GM19023 (cell line): ENCODE data around the gene WWP2.
A peak's percentile ranks its signal among the peaks of the same experiment; 100 is the strongest.
"Not testable (repeated sequence)": the region's sequence is repeated elsewhere in the genome, so short reads cannot be mapped to it uniquely, and the experiment has no call there.

ENCODE experiments used
- ATAC-seq: cut with Tn5 transposase; IDR thresholded peaks from one replicate; pipeline ENCODE4 v1.9.1; 2021; ENCODE audit warnings: mild to moderate bottlenecking, moderate library complexity; ENCODE audit not compliant: unreplicated experiment

The WWP2 gene

DNA sequence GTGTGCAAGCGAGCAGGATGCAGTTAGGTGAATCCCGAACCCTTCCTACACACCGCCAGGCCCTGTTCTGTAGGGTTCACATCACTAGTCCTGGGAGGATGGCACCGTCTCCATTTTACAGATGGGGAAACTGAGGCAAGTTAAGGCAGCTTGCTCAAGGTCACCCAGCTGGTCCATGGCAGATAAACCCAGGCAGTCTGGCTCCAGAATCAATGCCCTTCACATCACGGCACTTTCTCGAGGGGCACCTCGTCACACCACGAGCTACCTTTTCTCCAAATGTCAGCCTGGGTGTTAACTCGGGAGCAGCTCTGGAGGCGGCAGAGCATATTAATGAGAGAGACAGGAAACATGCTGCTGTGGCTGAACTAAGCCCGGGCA lies 16.9 kb upstream of the WWP2 start:
- ATAC-seq, result no peak

DNA sequence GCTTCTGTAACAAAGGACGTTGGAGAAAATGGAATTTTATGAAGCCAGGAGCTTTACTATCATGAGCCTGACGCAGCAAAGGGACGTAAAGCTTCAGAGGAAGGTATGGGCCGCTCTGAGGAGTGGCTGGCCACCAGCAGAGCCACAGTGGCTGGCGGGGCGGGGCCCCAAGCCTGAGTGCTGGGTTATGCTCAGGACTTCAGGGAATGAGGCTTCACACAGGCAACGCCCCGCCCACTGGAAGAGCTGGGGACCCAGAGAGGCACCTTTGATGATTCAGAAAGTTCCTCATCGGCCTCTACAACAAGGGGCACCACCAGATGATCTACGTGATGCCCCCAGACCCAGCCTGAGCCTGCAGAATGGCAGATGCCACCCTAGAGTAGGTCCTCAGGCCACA lies 16.2 kb upstream of the WWP2 start:
- no peak for ATAC-seq

GRCh38 chr16:69747115-69747514 lies 15.0 kb upstream of the WWP2 start:
- ATAC-seq, result no peak

DNA sequence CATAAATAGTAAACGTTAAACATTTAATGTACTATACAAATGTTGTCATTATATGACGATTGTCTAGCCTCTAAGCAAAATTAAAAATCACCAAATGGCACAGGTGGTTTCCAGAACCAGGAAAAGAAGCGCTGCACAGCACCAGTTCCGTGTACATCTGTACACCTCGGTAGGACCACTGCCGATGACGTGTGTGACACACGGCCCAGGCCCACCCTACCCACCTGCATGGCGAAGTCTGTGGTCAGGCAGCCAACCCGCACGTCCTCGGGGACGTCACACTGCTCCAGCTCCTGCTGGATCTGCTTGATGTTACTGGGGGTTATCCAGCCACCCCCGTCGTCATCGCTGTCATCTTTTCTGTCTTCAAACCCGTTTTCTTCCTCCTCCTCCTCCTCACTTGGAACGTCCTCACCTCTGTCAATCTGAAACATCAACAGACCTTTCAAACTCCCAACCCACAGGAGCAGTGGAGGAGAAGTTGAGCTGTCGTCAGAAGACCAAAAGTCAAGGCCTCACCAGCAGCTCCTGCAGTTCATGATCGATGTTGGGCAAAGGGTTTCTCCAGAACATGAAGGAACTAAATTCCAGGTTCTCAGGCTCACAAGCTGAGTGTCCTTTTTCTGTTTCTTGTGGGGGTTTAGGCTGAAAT lies 13.3 kb upstream of the WWP2 start:
- no peak for ATAC-seq

- ATAC-seq, result no peak
Observed at GRCh38 chr16:69754143-69754468, 8.0 kb upstream of the WWP2 start.

DNA sequence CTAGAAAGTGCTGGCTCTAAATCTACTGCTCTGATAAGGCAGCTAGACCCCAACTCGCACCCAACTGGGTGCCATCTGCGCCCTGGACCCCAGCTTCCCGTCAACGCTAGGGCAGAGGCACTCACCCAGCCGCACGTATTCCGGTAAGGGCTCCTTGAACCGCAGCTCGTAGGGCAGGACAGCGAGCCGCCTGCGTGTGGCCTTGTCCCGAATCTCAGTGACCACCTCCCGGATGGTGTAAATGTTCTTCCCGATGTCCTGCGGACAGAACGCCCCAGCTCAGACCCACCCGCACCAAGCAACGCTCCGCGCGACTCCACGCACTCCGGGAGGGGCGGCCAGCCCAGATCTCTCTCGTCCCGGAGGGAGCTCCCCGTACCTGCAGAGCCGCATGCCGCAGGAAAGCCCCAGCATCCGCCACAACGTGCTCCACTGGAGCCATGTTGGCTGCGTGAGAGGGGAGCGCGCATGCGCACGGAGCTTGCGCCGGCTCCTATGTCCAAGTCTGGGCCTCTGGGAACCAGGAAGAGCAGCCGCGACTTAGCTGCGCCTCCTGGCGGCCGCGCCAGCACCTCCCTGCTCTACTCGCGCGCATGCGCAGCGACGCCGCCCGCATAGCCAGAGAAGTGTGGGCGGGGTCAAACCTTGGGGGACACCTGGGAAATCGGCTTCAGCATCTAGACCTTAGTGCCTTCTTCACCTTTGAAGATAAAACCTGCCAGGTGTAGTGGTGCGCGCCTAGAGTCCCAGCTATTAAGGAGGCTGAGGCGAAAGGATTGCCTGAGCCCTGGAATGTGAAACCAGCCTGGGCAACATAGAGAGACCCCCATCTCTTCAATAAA lies 7.4 kb upstream of the WWP2 start, which contains the start of gene NOB1:
Gene NOB1, minus strand, starts transcription at position 458 of the 842 bp plus-strand sequence. Its CDS starts 16 bp downstream, at position 442.
- ATAC-seq, result peak; percentile 97

GRCh38 chr16:69756705-69757104 lies 5.4 kb upstream of the WWP2 start:
- no peak for ATAC-seq

DNA sequence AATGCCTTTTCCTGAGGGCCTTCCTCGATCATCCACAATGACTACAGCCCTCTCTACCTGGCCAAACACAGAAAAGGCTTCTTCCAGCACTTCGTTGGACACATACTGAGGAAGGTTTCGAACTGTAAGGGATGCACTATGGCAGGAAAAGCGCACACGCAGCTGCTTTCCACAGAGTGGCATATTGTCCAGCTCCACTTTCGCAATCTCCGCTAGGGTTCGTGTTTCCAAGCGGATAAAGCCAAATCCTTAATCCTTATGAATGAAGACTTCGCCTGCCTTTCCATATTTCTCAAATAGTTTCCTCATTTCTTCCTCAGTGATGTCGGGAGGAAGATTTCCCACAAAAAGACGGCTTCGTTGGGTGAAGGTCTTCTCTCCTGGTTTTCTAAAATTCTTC lies 4.8 kb upstream of the WWP2 start:
- ATAC-seq, result not testable (repeated sequence)

DNA sequence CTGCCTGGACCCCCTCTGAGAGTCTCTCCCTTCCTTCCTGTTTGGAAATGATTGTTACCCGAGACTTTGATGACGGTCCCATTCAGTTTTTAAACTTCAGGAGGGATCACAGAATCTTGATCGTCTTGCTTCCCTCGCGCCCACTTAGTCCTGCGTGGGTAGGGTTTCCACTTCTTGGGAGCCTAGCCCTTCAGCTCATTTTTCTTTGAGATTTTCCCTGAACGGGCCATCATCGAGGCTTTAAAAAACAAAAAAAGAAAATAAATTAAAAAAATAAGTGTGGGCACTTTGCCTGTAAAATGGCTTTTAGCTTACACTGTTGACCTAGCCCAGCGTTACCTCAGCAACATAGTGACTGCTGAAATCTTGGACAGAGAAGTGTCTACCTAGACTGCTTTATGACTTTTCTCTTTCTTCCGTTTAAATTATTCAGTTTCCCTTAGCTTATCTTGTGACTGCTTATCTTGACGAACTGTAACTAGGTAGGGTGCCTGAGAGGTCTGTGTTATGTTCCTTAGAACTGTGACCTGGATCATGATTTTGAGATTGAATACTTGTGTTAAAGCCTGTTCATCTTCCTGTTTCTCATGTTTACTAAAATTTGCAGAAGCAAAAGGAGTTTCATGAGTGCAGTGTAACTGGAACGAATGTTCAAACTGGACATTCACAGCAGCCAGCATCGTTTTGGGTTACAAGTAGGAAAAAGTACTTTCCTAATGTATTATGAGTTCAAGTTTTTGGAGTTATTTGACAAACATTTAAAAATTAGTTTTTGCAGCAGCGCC lies 874 bp downstream of the WWP2 start:
- peak; percentile 6 for ATAC-seq

- no peak for ATAC-seq
Observed at GRCh38 chr16:69763599-69763942, 1.4 kb downstream of the WWP2 start.

DNA sequence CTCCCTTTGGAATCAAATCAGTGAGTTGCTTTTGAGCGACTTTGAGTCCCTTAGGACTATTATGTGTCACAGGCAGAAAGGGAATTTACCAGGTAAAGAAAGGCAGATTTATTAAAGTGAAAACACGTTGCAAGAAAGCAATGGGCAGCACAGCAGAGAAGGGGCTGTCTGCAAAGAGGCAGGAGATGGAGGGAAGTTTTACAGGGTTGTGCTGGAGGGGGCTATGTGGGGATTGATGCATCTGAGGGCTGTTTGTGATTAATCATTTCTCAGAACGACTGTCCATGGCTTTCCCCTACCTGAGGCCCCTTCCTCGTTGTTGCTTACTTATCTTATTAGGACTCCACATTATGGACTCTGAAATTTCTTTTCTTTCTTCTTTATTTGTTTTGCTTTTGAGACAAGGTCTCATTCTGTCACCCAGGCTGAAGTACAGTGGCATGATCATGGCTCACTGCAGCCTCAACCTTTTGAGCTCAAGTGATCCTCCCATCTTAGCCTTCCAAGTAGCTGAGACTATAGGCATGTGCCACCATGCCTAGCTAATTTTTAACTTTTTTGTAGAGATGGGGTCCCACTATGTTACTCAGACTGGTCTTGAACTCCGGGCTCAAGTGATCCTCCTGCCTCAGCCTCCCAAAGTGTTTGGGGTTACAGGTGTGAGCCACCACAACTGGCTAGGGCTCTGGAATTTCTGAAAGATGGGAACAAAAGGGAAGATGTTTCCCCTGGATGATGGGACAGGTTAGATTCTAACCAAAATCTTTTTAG lies 5.5 kb downstream of the WWP2 start:
- no peak for ATAC-seq

GRCh38 chr16:69768666-69769065 lies 6.5 kb downstream of the WWP2 start:
- ATAC-seq, result no peak

DNA sequence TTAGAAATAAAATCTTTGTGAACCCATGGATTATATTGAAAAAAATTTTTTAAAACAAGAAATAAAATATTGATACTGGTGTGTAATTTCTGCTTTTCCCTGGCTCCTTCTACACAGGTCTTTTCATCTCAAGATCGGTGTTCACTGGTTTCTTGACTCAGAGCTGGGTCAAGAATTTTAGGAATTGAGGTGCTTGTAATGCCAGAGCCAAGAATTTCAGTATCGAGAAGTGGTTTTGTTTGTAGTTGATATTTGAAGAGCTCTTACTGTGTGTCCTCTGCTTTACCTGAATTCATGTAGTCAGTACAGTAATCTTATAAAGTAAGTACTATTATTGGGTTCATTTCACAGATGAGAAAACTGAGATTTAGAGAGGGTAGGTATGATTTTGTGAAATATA lies 7.3 kb downstream of the WWP2 start:
- no peak for ATAC-seq

DNA sequence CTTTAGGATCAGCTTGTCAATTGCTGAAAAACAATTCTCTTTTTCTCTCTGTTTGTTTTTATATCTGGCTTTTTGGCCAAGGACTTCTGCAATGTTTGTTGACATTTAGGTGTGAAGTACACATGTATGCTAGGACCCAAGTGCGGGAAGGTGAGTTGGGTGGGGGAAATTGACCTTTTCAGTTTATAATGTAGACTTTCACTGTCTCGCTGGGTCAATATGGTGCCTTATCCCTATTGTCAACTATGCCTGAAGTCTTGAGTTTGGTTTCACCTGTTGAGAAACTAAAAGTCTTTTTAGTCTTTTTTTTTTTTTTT lies 9.5 kb downstream of the WWP2 start:
- ATAC-seq, result no peak

- peak; percentile 62 for ATAC-seq
Observed at GRCh38 chr16:69773260-69773947, 11.3 kb downstream of the WWP2 start.

GRCh38 chr16:69775563-69775962 lies 13.4 kb downstream of the WWP2 start:
- ATAC-seq, result no peak

- ATAC-seq, result no peak
Observed at GRCh38 chr16:69779724-69780123, 17.6 kb downstream of the WWP2 start.

DNA sequence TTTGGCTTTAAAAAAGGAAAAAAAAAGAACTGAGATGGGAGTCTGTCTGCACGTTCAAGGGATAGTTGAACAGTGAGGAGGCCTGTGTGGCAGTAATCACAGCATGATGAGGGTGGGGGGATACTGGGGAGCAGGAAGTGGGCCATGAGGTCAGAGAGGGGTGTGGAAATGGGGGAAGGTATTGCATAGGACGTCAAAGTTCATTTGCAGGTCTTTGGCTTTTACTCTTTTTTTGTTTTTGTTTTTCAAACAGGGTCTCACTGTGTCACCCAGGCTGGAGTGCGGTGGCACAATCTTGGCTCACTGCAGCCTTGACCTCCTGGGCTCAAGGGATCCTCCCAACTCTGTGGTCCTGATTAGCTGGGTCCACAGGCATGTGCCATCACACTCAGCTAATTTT lies 19.0 kb downstream of the WWP2 start:
- no peak for ATAC-seq

DNA sequence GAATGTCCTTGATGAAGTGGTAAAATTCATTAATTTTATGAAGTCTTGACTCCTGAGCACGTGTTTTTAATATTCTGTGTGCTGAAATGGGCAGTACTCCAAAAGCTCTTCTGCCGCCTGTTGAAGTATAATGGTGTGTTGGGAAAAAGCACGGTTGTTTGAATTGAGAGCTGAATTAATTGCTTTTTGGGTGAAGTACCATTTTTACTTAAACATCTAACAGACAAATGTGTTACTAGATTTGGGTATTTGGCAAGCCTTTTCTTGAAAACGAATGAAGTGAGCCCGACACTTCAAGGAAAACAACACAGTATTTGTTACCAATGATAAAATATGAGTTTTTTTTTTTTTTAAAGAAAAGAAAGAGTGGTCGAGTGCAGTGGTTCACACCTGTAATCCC lies 22.5 kb downstream of the WWP2 start:
- ATAC-seq, result no peak

DNA sequence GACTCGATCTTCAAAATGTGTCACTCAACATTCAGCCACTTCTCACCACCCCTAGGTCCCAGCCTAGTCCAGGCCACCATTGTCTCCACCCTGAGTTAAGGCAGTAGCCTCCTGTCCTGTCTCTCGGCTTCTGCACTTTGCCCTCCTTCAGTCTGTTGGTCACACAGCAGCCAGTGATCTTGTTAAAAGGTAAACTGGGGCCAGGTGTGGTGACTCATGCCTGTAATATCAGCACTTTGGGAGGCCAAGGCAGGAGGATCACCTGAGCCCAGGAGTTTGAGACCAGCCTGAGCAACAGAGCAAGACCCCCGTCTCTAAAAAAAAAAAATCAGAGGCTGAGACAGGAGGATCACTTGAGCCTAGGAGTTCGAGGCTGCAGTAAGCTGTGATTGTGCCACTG lies 25.8 kb downstream of the WWP2 start:
- ATAC-seq, result no peak

DNA sequence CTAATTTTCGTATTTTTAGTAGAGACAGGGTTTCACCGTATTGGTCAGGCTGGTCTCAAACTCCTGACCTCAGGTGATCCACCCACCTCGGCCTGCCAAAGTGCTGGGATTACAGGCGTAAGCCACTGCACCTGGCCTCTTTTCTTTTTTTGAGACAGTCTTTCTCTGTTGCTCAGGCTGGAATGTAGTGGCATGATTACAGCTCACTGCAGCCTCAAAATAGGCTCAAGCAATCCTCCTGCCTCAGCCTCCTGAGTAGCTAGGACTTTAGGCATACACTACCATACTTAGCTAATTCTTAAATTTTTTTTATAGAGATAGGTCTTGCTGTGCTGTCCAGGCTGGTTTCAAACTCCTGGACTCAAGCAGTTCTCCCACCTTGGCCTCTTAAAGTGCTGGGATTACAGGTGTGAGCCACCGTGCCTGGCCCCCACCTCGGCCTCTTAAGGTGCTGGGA lies 29.3 kb downstream of the WWP2 start:
- ATAC-seq, result not testable (repeated sequence)
